GM21737 (cell line): ENCODE results near the gene MED13L.

Source experiments
- ATAC-seq: cut with Tn5 transposase; IDR thresholded peaks from one replicate; pipeline ENCODE4 v1.9.1; 2021; ENCODE audit warnings: mild to moderate bottlenecking, moderate library complexity; ENCODE audit not compliant: unreplicated experiment

MED13L gene

DNA sequence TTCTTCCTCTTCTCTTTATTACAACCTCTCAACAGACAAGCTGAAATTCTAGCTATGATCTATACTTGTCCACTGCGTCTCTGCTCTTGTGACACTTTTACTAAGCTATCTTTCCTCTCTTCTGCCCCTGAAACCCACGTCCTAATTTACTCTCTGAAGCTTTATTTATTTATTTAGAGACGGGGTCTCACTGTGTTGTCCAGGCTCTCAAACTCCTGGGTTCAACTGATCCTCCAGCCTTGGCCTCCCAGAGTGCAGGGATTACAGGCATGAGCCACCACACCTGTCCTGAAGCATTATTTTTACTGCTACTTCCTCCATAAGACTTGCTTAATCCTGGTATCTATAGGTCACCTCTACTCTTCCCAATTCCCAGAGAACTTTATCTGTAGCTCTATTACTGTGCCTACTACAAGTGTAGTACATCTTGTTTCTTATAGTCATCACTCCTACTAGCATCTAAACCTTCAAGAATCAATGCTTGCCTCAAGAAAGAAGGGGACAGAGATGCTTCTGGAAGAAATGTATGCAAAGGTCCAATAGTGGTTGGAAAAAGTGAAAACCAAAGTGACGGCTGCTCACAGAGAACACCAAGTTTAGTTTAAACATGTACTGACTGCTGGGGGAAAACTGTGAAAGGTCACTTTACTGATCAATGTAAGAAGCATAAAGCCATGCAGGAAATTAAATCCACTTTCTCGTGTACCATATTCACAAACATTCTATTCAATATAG is 61.3 kb downstream of the MED13L start:
- no peak for ATAC-seq

DNA sequence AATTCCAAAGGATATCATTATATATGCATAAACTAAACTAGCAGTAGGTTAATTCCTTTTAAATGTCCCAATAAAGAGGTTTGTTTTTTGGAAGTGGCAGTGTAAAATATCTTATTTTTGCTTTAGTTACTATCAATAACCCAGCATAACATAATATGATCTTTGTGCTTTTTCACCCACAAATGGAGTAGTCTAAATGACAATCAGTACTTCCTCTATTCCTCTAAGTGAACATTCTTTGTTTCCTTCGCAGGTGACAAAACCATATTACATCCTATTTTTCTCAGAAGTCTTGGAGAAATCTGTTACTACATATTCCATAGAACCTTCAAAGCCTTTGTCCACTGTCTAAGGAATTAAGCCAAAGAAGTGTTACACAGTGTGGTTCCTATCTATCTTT is 62.5 kb downstream of the MED13L start:
- ATAC-seq, result no peak

DNA sequence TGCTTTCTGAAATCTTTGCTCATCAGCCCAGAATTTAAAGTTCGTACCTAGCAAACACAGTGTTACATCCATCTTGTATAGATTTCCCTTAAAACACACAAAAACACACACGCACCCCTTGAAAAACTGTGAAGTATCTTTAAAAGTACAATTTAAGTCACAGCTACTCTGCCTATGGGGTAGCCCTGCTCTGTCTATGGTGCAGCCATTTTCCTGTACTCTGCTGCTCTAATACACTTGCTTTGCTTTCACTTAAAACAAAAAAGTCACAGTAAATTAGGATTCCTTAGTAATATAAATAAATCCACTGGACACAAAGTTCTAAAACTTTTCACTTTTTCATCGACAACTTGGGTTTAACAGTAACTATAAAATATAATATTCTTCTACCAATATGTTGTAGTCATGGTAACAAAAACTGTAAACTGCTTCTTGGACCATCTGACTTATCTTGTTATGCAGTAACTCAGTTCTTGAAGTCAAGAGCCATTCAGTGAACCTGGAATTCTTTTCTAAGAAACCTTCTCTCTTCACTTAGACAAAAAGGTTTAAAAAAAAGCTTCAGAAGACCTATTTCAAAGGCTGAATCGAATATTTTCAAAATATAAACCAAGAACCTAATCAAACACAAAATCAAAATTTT is 63.5 kb downstream of the MED13L start:
- no peak for ATAC-seq

DNA sequence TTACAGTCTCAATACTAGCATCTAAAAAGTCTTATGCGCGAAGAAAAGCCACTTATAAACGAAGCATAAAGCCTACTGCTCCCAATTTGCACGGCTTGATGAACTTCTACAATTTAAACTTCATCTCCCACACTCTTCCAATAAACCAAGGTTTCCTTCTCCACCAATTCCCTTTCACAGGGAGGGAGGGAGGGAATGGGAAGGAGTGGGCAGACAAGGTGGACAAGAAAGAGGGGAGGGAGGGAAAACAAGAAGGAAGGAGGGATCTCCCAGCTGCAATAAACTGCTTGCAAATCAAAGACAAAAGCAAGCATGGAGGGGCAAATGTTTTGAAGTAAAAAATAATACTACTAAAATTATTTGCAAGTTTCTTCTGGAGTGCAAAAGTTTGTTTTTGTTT is 64.5 kb downstream of the MED13L start:
- no peak for ATAC-seq

DNA sequence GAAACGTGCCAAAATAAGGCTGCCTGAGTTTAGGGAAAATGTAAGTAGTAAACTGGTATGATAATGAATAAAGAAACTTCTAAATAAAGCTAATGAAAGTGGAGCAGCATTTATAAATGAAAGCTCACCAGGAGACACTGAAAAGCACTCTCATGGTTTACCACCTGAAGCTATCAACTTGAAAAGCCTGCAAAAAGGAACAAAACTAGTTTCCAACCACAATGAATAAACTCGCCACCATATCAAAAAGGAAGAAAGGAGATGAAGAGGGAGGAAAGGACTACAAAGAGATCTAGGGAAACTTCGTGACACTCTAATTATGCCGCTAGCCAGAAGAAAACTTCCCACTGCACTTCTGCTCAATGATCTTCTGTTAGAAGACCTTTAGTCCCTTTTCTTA is 66.7 kb downstream of the MED13L start:
- ATAC-seq, result no peak

DNA sequence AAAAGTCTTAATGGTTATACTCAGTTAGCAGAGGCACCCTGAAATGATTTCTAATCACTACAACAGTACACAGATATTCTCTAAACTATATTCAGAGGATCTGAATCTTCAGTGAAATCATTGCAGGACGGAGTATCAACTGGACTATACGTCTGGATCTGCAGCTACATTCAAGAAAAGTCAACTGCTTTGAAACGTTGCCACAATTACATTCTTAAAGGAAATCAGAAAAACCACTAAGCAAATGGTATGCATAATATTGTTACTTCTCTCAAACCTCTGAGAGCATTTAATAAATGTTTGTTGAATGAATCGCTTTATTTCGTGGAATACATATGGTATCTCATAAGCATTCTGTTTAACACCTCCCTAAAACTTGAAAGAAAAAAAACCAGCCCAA is 67.4 kb downstream of the MED13L start:
- ATAC-seq, result no peak

DNA sequence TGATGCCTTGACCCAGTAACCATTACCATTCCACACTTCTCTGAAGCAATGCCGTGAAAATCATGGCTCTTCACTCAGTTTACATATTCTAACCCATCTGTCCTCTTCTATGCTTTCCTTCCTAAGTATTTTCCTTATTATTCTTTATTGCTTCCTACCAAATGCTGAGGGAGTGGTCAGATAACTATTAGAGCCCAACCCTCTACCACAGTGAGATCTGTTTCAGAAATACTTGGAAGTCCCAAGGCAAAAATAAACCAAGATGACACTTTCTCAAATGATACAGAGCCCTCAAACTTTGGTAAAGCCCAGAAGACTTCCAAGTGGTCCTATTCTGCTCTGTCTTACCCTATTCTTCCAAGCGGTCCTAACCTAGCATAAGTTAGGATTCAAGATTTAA is 68.0 kb downstream of the MED13L start:
- ATAC-seq, result no peak

DNA sequence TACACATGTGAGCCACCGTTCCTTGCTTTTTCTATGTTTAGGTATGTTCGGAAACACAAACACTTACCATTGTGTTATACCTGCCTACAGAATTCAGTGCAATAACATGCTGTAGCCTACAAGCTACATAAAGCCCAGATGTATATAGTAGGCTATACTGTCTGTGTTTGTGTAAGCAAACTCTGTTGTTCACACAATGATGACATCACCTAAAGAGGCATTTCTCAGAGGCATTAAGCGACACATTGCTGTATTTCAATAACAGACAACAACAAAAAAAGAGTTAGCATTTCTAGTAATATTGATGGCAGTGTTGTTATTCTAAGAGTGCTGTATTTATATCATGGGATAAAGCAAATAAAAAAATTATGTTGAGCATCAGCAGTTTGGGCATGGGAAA is 70.2 kb downstream of the MED13L start:
- no peak for ATAC-seq

DNA sequence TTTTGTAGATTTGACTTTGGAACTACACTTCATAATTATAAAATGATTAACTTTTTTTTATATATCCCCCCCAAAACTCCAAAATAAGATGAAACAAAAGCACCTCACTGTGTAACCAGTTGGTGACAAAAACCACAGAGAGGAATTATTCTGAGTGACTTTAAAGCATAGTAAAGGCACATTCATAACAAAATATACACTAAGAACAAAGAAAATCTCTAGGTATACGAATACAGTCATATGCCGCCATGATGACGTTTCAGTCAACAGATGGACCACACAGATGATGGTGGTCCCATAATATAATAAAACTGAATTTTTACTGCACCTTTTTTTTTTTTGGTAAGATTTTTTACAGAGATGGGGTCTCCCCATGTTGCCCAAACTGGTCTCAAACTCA is 70.7 kb downstream of the MED13L start:
- ATAC-seq, result no peak

DNA sequence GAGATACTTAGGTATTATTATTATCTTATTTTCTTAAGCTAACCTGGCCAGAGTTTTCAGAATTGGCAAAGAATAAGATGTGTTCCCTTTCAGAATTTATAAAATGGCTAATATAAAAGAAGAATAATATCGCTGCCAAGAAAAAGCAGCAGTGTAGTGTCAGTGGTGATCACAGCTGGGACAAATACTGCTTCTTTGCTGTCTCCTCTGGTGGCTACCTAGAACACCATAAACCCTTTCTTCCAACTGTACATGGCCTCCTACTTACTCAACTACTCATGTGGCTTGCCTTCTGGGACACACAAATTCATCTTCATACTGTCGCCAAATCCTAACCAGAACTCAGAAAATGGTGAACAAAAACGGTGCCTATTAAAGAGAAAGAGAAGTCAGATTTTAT is 72.7 kb downstream of the MED13L start:
- no peak for ATAC-seq

DNA sequence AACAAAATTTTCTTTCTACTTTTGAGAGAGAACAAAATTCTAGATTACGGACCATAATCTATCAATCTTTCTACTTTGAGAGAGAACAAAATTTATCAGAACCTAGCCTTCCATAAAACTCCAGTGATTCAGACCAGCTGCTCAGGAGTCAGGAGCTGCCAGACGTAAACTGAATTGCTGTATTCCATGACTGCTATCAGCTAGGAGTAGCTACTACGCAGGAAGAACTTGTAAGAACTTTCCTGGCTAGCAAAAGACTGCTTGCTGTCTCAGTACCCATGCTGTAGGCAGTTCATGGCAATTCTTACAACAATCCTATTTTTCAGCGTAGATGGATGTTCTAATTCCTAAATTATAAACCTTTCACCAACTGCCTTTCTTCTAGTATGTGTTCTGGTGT is 73.3 kb downstream of the MED13L start:
- no peak for ATAC-seq

DNA sequence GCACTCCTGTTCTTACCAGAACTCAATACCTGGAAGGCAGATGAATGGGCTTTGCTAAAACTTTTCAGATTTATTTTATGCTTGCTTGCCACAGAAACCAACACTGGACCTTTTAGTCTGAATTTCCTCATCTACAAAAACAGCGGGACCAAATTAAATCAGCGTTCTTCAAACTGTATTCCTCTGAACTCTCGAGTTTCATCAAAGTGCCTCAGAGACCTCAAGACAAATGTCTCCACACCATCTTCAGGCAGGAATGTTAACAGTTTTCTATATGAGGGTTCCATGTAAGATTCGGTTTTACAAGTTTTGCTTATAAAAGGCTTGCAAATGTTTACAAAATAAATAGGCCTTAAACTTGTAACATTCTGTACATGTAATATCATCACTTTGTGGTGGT is 74.6 kb downstream of the MED13L start:
- no peak for ATAC-seq

DNA sequence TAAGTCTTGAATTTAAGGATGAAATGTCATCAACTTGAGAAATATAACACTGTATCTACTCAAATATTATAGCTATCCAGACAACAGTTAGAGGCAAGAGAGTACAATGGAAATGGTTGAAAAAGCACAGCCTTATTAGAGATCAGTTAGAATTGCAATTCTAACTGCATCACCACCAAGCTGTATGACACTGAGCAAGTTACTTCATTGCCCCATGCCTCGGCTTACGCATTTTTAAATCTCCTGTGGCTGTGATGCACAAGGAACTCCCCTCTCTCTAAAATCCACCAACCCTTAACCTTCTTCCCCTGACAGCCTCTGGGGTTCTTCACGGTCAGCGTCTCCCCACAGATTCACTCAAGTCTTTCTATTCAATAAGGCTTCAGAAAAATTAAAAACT is 75.1 kb downstream of the MED13L start:
- no peak for ATAC-seq

DNA sequence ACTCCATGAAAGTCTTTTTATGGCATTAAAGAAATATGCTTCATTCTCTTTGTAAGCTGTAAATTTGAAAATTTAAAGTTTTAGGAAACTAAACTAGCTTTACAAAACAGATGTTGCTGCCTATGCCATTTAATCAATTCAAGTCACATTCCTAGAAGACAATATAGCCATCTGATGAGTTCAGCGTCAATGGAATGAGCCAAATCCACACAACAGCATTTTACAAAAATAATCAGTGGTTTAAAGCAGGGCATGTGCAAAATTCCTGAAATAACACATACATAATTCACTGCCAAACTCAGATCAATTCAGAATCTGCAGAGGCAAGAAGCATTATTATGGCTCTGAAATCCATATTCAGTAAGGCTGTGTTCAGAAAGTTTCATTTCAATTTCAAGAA is 75.6 kb downstream of the MED13L start:
- ATAC-seq, result no peak

DNA sequence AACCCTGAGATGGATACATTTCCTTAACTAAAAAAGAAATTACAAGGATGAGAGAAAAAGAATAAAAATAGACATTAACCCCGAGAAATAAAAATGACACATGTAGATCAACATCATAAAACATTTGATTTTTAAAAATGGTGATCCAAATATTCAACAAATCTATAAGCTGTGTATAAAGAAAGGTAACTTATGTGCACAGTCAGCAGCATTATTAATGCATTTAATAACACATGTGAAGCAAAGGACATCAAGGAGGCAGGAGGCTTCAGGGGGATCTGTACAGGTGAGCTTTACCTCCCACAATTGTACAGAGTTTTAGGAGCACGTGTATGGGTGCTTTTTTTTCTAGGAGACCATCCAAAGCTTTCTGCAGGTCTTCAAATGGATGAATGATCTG is 76.1 kb downstream of the MED13L start:
- ATAC-seq, result no peak

DNA sequence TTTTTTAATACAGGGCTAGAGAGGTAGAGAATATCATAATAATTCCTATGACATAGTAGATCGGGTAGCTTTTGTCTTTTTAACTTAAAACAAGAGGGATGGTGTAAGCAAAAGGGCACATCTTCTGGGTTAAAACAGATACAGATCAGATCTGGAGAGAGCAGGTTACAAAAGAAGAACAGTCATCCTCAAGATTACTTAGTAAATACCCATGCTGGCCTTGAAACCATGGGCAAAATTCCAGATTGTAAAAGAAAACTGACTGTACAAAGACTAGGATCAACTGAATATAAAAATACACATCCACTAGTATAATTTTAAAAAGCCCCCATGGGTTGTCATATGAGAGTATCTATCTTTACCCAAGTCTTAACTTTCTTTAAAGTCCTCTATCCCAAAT is 76.7 kb downstream of the MED13L start:
- ATAC-seq, result no peak

DNA sequence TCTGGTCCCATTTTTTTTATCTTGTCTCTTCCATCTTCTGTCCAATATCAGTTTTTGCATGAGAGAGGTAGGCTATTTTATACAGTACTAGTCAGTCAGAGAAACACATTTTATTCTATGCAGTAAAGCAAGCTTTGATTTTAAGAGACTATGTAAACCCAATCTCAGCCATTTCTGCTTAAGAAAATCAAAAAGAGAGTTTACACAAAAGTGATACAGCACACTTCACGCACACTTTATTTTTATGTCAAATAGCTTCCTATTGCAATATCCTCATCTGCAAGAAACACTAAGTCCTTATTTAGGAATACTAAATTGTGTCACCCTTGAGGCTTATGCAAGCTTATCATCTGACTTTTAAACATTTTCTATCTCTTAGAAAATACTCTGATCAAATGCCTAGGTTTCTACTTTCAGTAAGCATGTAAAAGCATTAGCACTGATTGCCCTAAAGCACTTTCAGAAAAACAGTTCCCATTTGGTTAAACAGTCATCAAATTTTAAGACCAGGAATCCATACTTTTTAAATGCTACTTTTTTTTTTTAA is 78.3 kb downstream of the MED13L start:
- ATAC-seq, result no peak

DNA sequence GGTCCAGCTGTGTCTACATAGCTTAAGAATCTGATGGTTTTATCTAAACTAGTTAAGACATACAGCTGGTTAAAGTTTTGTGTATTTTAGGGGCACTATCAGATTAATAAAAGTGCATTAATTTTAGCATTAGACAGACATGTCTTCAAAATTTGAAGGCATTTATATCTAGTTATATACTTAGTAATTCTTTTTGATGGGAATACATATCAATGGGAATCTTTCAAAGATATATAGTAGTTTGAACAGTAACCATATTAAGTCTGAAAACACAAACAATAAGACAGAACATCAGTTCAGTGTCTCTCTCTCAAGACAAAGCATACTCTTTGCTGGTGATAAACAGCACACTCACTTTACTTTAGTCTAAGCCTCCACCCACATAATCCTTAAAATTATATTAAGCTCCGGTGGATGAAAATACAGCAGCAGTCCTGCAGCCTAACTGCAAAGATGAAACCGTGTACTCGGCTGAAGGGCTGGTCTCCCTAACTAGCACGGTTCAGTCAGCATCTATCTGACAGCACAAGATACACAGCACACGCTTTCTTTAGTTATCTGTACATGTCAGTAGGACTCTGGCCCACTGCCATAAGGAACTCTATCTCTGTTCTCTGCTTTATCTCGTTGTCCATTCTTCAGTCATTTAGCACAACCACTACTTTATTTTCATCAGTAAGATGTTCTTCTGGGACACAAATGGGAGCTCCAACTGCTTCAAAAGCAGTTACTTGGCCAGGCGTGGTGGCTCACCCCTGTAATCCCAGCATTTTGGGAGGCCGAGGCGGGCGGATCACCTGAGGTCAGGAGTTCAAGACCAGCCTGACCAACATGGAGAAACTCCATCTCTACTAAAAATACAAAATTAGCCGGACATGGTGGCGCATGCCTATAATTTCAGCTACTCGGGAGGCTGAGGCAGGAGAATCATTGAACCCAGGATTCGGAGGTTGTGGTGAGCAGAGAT is 80.5 kb downstream of the MED13L start:
- ATAC-seq, result no peak

DNA sequence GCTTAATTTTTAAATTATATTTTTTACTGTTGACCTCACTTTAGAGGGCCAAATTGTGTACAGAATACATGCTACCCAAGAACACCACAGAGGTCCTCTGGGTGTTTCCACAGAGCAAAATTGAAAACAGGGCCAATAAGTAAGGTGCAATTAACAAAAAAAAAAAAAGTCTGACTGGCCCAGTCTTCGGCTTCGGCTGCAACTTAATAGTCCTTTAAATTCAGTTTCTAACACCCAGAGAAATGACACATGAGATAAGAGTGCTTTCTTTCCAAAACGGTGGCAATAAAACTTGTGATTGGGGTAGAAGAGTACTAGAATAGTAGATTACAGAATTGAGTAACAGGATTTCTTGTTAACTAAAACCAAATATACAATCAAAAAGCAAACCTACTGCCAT is 81.3 kb downstream of the MED13L start:
- no peak for ATAC-seq

DNA sequence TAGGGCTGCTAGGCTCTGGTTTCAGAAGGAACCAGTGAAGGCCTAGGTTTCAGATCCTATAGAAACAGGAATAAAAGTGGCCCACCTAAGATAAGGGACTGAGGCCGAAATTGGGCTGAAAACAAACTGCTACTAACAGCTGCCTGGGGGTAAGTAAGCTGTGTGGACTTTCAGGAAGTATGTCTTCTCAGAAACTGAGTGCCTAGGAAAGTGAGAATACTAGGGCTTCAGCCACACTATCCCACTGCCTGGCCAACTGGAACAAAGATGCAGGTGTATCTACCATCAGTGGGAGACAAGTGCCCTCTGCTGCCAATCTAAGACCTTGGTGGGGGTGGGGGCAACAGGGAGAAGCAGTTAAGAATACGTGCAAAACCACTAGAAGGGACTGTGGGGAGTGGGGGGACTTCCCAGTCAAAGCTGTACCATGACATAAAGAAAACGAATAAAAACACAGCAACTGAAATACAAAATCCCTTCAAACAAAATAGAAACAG is 82.5 kb downstream of the MED13L start:
- ATAC-seq, result peak; percentile 75

DNA sequence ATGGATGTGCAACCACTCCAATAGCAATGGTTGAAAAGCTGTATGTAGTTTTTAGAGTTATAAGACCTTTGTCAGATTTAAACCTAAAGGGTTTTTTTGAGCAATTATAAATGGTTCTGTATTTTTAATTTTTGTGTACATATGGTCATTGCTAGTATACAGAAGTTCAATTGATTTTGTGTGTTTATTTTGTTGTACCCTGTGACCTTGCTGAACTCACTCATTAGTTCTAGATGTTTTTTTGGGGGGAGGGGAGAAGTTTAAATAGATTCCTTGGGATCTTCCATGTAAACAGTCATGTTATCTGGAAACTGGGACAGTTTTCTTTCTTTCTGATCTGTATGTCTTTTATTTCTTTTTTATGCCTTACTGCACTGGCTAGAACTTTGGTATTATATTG is 87.8 kb downstream of the MED13L start:
- ATAC-seq, result no peak
